ENCODE data around the gene PGBD2. TPM values are rescaled to one million over a fixed set of nuclear protein-coding genes. Genes with fewer than 3 reads are reported as not detected.
A peak's percentile ranks its signal among the peaks of the same experiment; 100 is the strongest.

PGBD2 gene
- total and polyA plus RNA-seq, 2 of the 13 experiments (the other 11 are each of a cell fraction or from before 2014, with no cell fraction given): 6.0 to 7.4 TPM

DNA sequence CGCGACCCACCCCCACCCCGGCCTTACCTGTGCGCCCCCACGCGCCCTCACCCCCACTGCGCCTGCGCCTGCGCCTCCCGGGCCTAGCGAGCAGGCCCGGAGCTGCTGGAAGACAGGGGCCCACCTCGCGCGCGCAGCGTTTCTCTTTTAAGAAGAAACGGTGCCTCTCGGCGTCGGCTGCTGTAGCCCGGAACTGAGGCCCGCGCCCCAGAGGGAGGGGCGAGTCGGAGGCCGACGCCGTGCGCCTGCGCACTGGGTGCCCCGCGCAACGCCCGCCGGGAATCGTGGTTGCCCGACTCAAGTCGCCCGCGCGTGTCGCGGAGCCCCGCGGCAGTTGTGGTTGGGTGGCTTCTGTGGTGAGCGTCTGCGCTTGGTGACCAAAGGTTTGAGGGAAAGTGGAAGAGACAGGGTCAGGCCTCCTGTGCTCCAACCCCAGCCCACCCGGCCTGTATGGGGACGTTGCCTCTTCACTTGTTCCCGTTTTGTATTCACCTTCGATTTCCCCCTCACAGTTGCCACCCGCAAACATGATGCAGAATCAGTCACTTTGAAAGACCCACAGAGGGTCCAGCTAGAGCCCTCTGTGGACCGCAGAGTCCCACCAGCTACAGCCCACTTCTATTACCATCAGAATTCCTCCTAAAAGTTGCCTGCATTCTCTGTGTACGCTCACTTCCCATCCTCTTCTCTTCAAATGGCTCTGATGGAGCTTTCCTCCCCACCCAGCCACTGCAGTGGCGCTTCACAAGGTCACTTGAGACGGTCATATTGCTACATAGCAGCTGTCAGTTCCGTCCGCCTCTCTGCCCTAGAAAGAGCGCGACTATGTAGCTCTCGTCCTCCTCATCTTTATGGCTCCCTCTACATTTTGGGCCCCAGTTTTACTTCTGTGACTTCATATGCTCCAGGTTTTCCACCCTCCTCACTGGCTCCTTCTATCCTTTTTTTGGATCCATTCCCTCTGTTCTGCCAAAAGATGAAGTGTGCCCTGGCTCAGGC is 46.8 kb upstream of the PGBD2 start, which contains the start of gene ZNF692 (continued):
- TF ChIP-seq, protein P1, sequence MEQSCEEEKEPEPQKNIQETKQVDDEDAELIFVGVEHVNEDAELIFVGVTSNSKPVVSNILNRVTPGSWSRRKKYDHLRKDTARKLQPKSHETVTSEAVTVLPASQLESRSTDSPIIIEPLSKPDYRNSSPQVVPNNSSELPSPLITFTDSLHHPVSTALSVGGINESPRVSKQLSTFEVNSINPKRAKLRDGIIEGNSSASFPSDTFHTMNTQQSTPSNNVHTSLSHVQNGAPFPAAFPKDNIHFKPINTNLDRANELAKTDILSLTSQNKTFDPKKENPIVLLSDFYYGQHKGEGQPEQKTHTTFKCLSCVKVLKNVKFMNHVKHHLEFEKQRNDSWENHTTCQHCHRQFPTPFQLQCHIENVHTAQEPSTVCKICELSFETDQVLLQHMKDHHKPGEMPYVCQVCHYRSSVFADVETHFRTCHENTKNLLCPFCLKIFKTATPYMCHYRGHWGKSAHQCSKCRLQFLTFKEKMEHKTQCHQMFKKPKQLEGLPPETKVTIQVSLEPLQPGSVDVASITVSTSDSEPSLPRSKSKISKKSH (CRISPR knock-in tag; IDR thresholded peaks at IDR 0.05; ENCODE audit: borderline replicate concordance): no peak
- TF ChIP-seq, protein P2, sequence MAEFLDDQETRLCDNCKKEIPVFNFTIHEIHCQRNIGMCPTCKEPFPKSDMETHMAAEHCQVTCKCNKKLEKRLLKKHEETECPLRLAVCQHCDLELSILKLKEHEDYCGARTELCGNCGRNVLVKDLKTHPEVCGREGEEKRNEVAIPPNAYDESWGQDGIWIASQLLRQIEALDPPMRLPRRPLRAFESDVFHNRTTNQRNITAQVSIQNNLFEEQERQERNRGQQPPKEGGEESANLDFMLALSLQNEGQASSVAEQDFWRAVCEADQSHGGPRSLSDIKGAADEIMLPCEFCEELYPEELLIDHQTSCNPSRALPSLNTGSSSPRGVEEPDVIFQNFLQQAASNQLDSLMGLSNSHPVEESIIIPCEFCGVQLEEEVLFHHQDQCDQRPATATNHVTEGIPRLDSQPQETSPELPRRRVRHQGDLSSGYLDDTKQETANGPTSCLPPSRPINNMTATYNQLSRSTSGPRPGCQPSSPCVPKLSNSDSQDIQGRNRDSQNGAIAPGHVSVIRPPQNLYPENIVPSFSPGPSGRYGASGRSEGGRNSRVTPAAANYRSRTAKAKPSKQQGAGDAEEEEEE (CRISPR knock-in tag; IDR thresholded peaks at IDR 0.05; ENCODE audit: borderline replicate concordance): no peak
- TF ChIP-seq ZNF550 (CRISPR knock-in tag; IDR thresholded peaks at IDR 0.05; ENCODE audit: borderline replicate concordance) (no peak), ZNF441 (CRISPR knock-in tag; IDR thresholded peaks at IDR 0.05; ENCODE audit: borderline replicate concordance) (no peak), SCMH1 (CRISPR knock-in tag; IDR thresholded peaks at IDR 0.05; ENCODE audit: borderline replicate concordance) (no peak), NFIB (CRISPR knock-in tag; IDR thresholded peaks at IDR 0.05; ENCODE audit: borderline replicate concordance) (0 out of 2 replicates have a peak, but pooled peaks have one; percentile 7), RELA (CRISPR knock-in tag; IDR thresholded peaks at IDR 0.05) (0 out of 2 replicates have a peak, but pooled peaks have one; percentile 32), FOXM1 (CRISPR knock-in tag; IDR thresholded peaks at IDR 0.05) (no peak), ZBTB25 (CRISPR knock-in tag; IDR thresholded peaks at IDR 0.05) (peak; percentile 60; the same call in 1 of the 2 replicates), RBAK (CRISPR knock-in tag; IDR thresholded peaks at IDR 0.05) (no peak), ZNF232 (CRISPR knock-in tag; IDR thresholded peaks at IDR 0.05; ENCODE audit: borderline replicate concordance) (no peak), ZGPAT (CRISPR knock-in tag; IDR thresholded peaks at IDR 0.05) (no peak; the same call in none of the 2 replicates), SMARCE1 (IDR thresholded peaks at IDR 0.05; ENCODE audit: borderline replicate concordance) (no peak), HNF1B (CRISPR knock-in tag; IDR thresholded peaks at IDR 0.05) (no peak), TBX3 (IDR thresholded peaks at IDR 0.05; ENCODE audit: borderline replicate concordance) (no peak), STAT6 (CRISPR knock-in tag; IDR thresholded peaks at IDR 0.05; ENCODE audit: borderline replicate concordance) (no peak), ZNF382 (CRISPR knock-in tag; IDR thresholded peaks at IDR 0.05; ENCODE audit: borderline replicate concordance) (no peak)

Data from HepG2 (cell line).